Testis (tissue), 3 donors: ENCODE data around the gene MAP7. TPM values are rescaled to one million over a fixed set of nuclear protein-coding genes. Genes with fewer than 3 reads are reported as not detected.

Source experiments
- DNase-seq: peaks from one replicate; pipeline ENCODE4 v3.0.0-alpha.2; 2019
- H3K27ac ChIP-seq, 2 donors: fragments of 200-600 bp; sonication (generic); one replicate each; pipeline ENCODE4 v1.5.1; 2019
- H3K27me3 ChIP-seq: fragments of 200-600 bp; sonication (generic); one replicate; pipeline ENCODE4 v1.5.1; 2019
- H3K36me3 ChIP-seq: fragments of 200-600 bp; sonication (generic); one replicate; pipeline ENCODE4 v1.5.1; 2017; ENCODE audit warnings: low read depth; ENCODE audit errors: missing control alignments
- H3K4me1 ChIP-seq: fragments of 200-600 bp; sonication (generic); one replicate; pipeline ENCODE4 v1.5.1; 2019
- H3K4me3 ChIP-seq, 2 donors: fragments of 200-600 bp; sonication (generic); one replicate each; pipeline ENCODE4 v1.5.1; 2017 to 2019
- H3K9me3 ChIP-seq: fragments of 200-600 bp; sonication (generic); one replicate; pipeline ENCODE4 v1.5.1; 2017
- POLR2A ChIP-seq: fragments of 450-650 bp; IDR thresholded peaks from one replicate; pipeline ENCODE4 v1.6.1; 2017; ENCODE audit warnings: antibody characterized with exemption, mild to moderate bottlenecking, moderate library complexity
- WGBS, 2 donors: methylation state at CpG; one replicate each; pipeline ENCODE4 v1.1.5; 2018; 5-methylcytosine and 5-hydroxymethylcytosine counted together
- intact Hi-C: fragments of 100-400 bp; cut with DNase I; formaldehyde crosslinking; loops from one replicate; pipeline ENCODE4 v1.15.1; 2023; ENCODE audit warnings: low total_unique reads
- polyA plus RNA-seq: library from polyadenylated mRNA; stranded (reverse); fragments of 350-450 nt; fragmentation: Illumina TruSeq; extraction: RNeasy Lipid Tissue Mini Kit (QIAGEN cat#74804); gene quantifications from one replicate; pipeline ENCODE4 v1.2.3, GENCODE V29; 2014; ENCODE audit warnings: low read depth, low replicate concordance; ENCODE audit not compliant: insufficient read depth
- total RNA-seq, 2 donors: library from RNA; depleted of rRNA; stranded (reverse); fragments of >200 nt; gene quantifications; one replicate each; pipeline ENCODE4 v1.2.3, GENCODE V29; 2016
- TF ChIP-seq, protein P1 (sequence below), 3 experiments: fragments of 450-650 bp in 2 of 3; fragments of 200-600 bp in 1 of 3; sonication (generic) in 1 of 3; IDR thresholded peaks; one replicate each; pipeline ENCODE4 v1.5.1; 2016 to 2019; ENCODE audit warnings: antibody characterized with exemption in 3 of 3, mild to moderate bottlenecking in 2 of 3, moderate library complexity in 1 of 3

MAP7 gene
- total and polyA plus RNA-seq, 3 donors from 2014 or later = 38.5 to 61.4 (median 48.7) TPM

DNA sequence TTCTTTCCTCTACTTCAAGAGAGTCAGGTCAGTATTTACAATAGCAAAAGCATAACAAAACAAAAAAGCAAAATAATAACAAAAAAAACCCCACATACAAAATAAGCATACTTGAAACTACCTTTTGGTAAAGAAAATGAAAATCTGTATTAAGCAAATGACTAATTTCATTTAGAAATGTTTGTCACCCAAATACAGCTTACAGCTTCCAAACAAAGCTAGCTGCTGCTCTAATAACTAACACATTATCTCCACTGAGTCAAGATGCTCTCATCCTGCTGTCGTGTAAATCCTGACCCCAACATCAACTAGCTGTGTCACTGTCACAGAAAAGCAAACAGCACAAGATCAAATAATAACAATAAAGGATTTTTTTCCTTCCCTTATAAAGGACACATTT is 21.7 kb downstream of the MAP7 start:
- Histone ChIP-seq H3K36me3 (no peaks in the 10 kb centered on the region), H3K27ac (no peak overlapping the region), H3K4me3 (no peak overlapping the region), H3K27me3 (no peaks in the 10 kb centered on the region), H3K9me3 (no peaks in the 10 kb centered on the region), H3K4me1 (peaks cover 12% of the 10 kb centered on the region)
- TF ChIP-seq, protein P1, sequence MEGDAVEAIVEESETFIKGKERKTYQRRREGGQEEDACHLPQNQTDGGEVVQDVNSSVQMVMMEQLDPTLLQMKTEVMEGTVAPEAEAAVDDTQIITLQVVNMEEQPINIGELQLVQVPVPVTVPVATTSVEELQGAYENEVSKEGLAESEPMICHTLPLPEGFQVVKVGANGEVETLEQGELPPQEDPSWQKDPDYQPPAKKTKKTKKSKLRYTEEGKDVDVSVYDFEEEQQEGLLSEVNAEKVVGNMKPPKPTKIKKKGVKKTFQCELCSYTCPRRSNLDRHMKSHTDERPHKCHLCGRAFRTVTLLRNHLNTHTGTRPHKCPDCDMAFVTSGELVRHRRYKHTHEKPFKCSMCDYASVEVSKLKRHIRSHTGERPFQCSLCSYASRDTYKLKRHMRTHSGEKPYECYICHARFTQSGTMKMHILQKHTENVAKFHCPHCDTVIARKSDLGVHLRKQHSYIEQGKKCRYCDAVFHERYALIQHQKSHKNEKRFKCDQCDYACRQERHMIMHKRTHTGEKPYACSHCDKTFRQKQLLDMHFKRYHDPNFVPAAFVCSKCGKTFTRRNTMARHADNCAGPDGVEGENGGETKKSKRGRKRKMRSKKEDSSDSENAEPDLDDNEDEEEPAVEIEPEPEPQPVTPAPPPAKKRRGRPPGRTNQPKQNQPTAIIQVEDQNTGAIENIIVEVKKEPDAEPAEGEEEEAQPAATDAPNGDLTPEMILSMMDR (IDR thresholded peaks at IDR 0.05) = no peak
- intact Hi-C loops = no loop called here
- WGBS, 2 donors = 71 to 87% methylated on average over 1 of the region's 1 CpG
- DNase-seq = no peak

DNA sequence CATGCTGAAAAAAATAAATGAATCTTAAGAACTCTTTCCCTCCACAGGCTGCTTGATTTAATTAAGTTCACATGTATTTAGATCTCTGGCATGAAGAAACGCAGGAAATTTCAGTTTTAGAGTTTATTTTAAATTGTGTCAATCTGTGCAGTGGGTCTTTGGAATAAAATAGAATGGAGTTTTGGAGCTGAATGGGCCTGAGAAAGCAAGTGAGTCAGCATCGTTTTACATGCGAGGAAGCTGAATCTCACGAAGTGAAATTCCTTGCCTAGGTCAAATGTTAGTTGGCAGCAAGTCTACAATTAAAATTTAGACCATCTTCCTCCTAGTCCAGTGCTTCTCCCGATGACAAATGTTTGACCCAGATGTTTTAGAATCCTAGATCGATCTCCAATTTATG is 22.4 kb downstream of the MAP7 start:
- intact Hi-C loops = no loop called here
- no peaks in the 10 kb centered on the region for H3K36me3 ChIP-seq
- H3K27ac ChIP-seq = no peak overlapping the region
- H3K4me3 ChIP-seq = no peak overlapping the region
- peaks cover 12% of the 10 kb centered on the region for H3K4me1 ChIP-seq
- 65 to 67% methylated on average over 6 of the region's 6 CpGs for WGBS, 2 donors
- no peaks in the 10 kb centered on the region for H3K9me3 ChIP-seq
- DNase-seq = no peak
- TF ChIP-seq POLR2A = no peak
- TF ChIP-seq, protein P1 (IDR thresholded peaks at IDR 0.05) = no peak
- H3K27me3 ChIP-seq = no peaks in the 10 kb centered on the region

DNA sequence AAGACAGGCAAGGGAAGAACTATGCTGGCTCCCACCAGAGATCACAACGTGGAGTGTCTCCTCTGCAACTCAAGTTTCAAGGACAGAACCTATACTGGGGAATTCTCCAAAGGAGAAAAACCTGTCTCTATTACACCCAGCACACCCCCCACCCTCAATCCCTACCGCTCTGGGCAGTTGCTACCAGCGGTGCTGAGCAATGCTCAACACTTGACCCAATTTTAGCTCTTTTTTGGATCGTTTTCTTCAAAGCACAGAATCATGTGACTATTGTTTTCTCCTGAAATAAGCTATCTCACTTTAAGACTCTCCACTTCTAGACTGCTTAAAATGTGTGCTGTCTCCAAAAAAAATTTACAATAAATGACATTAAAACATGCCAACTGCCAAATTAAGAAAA is 23.3 kb downstream of the MAP7 start:
- Histone ChIP-seq H3K27ac (no peak overlapping the region), H3K4me3 (no peak overlapping the region)
- no peak for DNase-seq

DNA sequence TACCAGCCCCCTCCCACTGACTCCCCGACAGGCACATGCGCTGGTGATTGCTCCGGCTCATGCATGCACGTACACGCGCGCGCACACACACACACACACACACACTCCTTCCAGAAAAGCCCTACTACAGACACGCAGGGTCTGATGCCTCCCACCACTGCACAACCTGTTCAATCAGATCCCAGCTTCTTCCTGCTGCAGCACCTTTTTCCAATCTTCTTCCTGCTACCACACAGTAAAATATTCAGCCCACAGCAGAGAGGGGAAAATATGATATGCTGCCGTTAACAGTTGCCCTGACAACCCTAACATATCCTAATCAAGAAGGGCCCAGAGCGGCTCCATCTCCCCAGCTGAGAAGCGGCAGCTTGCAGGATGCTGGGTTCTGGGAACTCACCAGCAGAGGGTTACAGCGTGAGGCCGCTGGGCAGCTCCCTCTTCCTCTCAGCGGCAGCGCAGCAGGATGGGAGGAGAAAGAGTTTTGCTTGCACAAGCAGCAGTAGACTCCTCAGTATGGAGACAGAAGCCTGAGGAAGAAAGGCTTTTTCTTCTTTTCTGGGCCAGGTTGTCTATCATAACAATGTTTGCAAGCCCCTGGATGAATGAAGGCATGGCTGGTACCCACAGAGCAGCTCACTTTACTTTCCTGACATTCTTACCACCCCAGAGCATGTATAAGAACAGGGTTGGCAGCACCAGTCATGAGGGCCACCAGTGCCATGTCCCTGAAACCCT is 23.9 kb downstream of the MAP7 start:
- intact Hi-C loops = no loop called here
- Histone ChIP-seq H3K9me3 (no peaks in the 10 kb centered on the region), H3K4me1 (peaks cover 12% of the 10 kb centered on the region), H3K4me3 (no peak overlapping the region), H3K27me3 (no peaks in the 10 kb centered on the region), H3K36me3 (no peaks in the 10 kb centered on the region), H3K27ac (no peak overlapping the region)
- TF ChIP-seq POLR2A = no peak
- TF ChIP-seq, protein P1 (IDR thresholded peaks at IDR 0.05) = peak in 1 of 3 experiments; percentile 14
- DNase-seq = peak; percentile 75
- 36 to 47% methylated on average over 16 of the region's 16 CpGs for WGBS, 2 donors

More for the DNA sequence above, 23.3 kb downstream of the MAP7 start:
- peaks cover 12% of the 10 kb centered on the region for H3K4me1 ChIP-seq
- H3K36me3 ChIP-seq = no peaks in the 10 kb centered on the region
- no peak for TF ChIP-seq POLR2A
- TF ChIP-seq, protein P1 (IDR thresholded peaks at IDR 0.05) = no peak
- H3K9me3 ChIP-seq = no peaks in the 10 kb centered on the region
- 28 to 38% methylated on average over 4 of the region's 4 CpGs for WGBS, 2 donors
- intact Hi-C loops = no loop called here
- H3K27me3 ChIP-seq = no peaks in the 10 kb centered on the region
